GM21423 (cell line): Measurements from ENCODE around the gene TRAPPC12.
A peak's percentile ranks its signal among the peaks of the same experiment; 100 is the strongest.
"Not testable (repeated sequence)": the region's sequence is repeated elsewhere in the genome, so short reads cannot be mapped to it uniquely, and the experiment has no call there.

ENCODE experiments used
- ATAC-seq: cut with Tn5 transposase; IDR thresholded peaks from one replicate; pipeline ENCODE4 v1.9.1; 2021; ENCODE audit warnings: mild to moderate bottlenecking, moderate library complexity; ENCODE audit not compliant: unreplicated experiment

The TRAPPC12 gene

GRCh38 chr2:3451926-3452671 lies 72.6 kb downstream of the TRAPPC12 start:
- ATAC-seq, result no peak

- no peak for ATAC-seq
Measured at GRCh38 chr2:3453190-3453999, 73.9 kb downstream of the TRAPPC12 start.

GRCh38 chr2:3454005-3454404 lies 74.5 kb downstream of the TRAPPC12 start:
- ATAC-seq, result not testable (repeated sequence)

GRCh38 chr2:3454802-3455201 lies 75.3 kb downstream of the TRAPPC12 start:
- no peak for ATAC-seq

GRCh38 chr2:3456125-3456524 lies 76.6 kb downstream of the TRAPPC12 start:
- ATAC-seq, result no peak

GRCh38 chr2:3457524-3458395 lies 78.3 kb downstream of the TRAPPC12 start:
- ATAC-seq, result no peak

GRCh38 chr2:3458396-3459184 lies 79.1 kb downstream of the TRAPPC12 start:
- no peak for ATAC-seq

- ATAC-seq, result no peak
Measured at GRCh38 chr2:3459185-3460015, 79.9 kb downstream of the TRAPPC12 start.

GRCh38 chr2:3460156-3460555 lies 80.7 kb downstream of the TRAPPC12 start:
- ATAC-seq, result no peak

GRCh38 chr2:3460831-3461800 lies 81.6 kb downstream of the TRAPPC12 start:
- ATAC-seq, result no peak

- peak; percentile 77 for ATAC-seq
Measured at GRCh38 chr2:3461801-3462492, 82.5 kb downstream of the TRAPPC12 start.

- no peak for ATAC-seq
Measured at GRCh38 chr2:3462493-3463104, 83.1 kb downstream of the TRAPPC12 start.

GRCh38 chr2:3463186-3463835 lies 83.8 kb downstream of the TRAPPC12 start:
- ATAC-seq, result no peak

- ATAC-seq, result no peak
Measured at GRCh38 chr2:3463944-3464343, 84.5 kb downstream of the TRAPPC12 start.

- ATAC-seq, result no peak
Measured at GRCh38 chr2:3464401-3465005, 85.0 kb downstream of the TRAPPC12 start.

GRCh38 chr2:3465328-3465727 lies 85.8 kb downstream of the TRAPPC12 start:
- no peak for ATAC-seq
